Measurements from ENCODE around the gene PPM1G.

The PPM1G gene

GRCh38 chr2:27412419-27413152, 3.2 kb upstream of the PPM1G start:
- DNase-seq = no peak

DNA sequence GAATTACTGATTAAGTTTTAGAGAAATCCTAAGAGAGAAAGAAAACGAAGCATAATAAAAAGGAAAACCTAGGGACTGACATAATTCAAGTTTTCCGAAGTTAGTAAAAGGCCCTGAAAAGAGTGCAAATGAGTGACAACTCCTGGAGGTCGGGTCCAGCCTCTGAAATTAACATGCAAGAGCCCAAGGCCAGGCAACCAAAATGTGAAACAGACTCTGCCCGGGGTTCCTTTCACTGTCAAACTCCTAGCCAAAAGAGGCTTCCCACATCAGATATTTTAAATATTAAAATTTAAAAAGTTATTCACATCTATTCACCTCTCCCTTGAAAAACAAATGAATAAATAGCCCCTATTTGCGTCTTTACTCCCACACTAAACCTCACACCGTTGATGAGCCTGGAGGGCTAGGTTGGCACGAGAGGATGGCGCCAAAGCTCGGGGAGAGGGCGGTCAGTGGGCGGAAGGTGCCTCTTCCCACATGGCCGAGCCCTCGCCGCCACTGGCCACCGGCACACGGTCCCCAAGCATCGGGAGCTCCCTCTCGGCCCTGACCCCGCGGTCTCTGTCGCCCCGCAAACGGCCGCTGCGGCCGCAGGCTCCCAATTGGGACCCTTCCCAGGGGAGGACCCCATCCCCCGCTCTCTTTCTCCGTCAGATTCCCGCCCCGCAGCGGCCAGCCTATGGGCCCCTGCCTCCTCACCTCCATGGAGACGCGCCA, 630 bp downstream of the PPM1G start:
- DNase-seq = peak in 1 of 2 experiments; percentile 20

GRCh38 chr2:27407798-27408491, 1.4 kb downstream of the PPM1G start:
- no peak for DNase-seq

DNA sequence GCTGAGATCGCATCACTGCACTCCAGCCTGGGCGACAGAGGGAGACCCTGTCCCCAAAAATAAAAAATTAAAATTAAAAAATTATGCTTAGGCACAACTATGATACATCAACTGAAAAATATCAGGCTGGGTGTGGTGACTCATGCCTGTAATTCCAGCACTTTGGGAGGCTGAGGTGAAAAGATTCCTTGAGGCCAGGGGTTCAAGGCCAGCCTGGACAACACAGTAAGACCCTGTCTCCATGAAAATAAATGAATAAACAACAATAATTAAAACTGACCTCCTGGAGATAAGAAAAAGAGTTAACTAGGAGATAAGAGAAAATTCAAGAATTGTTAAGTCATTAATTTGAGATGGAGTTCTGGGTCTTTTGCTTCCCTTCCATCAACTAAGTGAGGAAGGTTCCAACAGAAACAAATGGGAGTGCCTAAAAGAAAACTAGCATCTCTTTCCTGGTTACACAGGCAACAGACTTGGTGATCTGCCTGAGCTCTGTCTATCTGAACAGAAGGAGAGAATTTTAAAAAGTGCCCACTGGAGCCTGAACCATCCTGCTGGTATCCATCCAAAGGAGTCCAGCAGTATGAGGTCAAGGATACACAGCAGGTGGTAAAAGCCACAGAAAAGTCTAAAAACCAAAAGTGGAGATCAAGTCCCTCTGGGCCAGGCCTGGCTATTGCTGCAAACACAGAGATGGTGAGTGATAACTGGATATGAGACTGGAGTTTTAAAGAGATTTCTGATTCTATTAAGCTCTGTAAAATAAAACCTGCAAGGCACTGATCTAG, 8.8 kb downstream of the PPM1G start:
- no peak for DNase-seq

- DNase-seq = no peak
Observed at GRCh38 chr2:27398962-27399361, 10.4 kb downstream of the PPM1G start.

- DNase-seq = no peak
Observed at GRCh38 chr2:27393225-27393624, 16.2 kb downstream of the PPM1G start.

- DNase-seq = no peak
Observed at GRCh38 chr2:27390822-27391679, 18.3 kb downstream of the PPM1G start.

GRCh38 chr2:27381577-27382181, 27.7 kb downstream of the PPM1G start:
- no peak for DNase-seq

DNA sequence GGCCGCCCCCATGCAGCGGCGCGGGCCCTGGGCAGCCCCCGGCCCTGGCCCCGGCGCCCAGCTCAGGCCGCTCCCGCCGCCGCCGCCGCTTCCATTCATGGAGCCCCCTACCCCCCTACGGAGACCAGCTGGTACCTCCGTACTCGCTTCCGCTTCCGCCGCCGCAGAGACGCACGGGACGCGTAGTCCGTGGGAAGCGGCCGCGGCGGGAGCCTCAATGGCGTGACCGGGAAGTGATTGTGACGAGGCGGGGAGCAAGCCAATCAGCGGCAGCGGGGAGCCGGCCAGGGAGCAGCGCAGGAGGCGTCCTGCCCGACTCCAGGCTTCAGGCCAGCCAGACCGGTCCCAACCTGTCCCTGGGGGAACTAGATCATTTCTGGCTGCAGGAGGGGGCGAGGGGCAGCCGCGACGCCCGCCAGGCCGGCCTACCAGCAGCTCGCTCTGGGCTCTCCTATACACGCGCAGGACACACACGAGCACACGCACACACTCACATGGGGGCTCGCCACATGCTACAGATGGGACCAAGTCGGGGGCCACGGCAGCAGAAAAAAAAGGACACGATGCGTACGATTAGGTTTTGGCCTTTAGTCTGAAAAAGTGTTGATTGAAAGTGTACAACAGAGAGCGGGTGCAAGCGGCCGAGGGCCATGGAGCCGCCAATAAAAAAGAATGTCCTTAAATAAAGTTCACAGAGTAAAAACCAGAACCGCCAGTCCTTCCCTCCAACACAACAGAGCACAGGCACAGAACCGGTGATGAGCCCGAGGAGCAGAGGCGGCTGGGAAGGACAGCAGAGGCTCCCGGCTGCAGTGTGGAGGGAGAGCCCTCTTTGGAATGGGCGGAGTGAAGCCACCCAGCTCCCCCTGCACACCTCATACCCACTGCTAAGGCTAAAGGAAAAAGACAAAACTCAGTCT, 28.5 kb downstream of the PPM1G start, which contains the start of gene ZNF513:
Gene ZNF513, minus strand, starts transcription at position 109 of the 920 bp plus-strand sequence. CDS start 208 bp downstream, outside the sequence.
- peak; percentile 91 to 93 for DNase-seq

DNA sequence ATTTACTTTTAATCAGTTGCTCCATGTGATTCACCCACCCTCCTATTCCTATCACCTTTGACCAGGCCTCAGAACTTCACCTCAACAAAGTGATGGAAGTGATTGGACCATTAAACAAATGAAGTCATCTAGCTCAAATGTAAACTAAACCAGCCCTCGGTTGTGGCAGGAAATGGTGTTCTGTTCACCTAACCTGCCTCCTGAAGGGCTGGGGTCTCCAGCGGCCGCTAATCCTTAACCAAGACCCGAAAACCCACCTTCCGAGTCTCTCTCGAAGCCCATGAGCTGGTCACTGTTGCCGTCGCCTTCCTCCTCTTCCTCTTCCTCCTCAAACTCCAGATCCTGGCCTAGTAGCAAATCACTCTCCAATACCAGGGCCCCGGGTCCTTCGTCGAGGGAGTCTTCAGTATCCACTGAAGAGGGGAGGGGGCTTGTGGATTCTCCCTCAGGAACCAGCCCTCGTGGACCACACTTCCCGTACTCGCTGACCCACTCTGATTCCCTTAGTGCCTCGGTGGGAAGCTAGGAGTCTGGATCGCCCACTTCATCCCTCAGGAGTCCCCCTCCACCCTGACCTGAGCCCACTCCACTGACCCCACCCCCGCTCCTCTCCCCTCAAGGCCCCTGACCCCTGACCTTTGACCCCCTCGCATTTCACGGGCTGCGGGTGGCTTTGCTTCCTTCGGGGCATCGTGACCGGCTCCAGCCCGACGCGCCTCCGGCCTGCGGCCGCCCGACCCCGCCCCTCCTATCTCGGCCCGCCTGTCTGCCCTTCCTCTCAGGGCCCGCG, 29.4 kb downstream of the PPM1G start:
- peak; percentile 60 to 69 for DNase-seq

DNA sequence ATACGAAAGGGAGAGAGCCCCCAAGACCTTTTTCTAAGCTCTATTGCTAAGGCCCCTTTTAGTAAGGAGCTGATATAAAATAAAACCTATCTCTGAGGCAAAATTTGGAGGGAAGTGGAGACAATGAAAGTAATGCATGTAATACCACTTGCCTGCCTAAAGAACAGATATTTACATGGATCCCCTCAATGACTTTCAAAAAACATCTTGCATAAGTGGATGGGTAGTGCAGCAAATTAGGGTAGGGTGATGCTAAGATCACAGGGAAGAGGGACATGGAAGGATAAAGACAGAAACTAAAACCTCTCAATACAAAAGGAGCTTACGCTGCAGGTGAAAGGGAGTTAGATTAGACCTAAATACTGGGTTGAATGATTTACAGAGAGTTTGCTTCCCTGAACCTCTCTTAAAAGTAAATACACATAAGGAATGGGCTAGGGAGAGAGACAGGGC, 30.0 kb downstream of the PPM1G start:
- no peak for DNase-seq

DNA sequence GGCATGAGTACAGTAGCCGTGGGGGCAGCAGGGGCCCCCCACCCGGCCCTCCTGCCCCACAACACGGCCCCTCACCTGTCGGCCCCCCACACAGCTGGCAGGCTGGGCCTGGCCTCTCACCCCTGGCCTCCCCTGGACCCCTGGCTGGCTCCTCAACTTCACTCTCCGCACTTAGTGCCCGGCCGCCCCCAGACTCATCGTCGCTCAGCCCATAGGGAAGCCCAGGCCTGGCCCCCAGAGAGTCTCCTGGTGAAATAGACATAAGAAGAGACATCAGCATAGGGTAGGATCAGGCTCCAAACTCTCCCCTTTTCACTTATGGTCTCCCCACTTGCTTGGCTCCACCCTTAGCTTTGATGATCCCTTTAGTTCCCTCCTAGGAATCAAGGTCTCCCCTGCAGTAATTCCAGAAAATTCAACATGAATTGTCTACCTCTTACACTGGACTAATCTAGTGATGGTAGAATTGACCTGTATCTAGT, 30.5 kb downstream of the PPM1G start:
- DNase-seq = no peak

GRCh38 chr2:27378096-27378808, 31.1 kb downstream of the PPM1G start:
- DNase-seq = no peak

DNA sequence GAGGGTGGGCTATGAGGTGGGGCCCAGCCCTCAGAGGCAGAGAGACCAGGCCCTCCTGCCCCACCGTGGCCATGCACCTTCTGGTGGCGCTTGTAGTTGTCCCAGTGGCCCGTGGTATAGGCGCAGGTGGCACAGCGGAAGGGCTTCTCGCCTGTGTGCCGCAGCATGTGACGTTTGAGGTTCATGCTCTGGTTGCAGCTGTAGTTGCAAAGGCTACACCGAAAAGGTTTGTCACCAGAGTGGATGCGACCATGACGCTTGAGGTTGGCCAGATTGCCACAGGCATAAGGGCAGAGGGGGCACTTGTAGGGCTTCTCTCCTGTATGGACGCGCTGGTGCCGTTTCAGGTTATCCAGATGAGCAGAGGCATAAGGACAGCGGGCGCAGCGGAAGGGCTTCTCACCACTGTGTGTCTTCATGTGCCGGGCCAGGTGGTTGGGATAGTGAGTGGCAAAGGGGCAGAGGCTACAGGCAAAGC, 31.7 kb downstream of the PPM1G start:
- no peak for DNase-seq

DNA sequence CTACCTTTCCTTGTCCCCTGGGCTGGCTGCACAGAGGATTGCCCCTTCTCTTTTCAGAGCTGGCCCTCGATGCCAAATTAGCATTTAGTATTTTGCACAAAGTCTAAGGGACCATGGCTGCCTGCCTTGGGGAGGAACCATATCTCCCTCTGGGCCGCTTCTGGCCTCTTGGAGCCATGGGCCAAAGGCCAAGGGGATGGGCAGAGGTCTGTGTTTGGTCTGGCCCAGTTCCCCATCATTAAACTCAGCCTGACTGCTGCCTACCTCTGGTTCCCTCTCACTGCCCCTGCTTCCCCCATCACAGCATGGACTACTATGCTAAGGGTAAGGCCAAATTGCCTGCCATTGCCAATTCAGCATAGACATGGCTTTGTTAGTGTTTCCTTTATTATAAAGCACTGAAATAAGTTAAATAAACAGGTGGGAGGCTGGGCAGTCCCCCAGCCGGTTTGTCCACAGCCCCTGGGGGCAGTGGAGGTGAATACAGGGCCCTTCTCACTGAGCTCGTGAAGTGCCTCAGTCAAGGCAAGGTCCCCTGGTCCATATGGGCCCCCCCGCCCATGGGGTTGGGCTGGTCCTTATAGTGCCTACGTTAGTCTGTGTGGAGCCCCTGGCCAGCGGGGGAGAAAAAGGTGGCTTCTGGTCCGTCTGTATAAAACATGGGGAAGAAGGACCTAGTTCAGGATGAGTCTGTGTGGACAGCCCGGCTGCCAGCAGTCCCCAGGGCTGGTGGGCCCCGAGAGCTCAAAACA, 32.3 kb downstream of the PPM1G start:
- DNase-seq = no peak

DNA sequence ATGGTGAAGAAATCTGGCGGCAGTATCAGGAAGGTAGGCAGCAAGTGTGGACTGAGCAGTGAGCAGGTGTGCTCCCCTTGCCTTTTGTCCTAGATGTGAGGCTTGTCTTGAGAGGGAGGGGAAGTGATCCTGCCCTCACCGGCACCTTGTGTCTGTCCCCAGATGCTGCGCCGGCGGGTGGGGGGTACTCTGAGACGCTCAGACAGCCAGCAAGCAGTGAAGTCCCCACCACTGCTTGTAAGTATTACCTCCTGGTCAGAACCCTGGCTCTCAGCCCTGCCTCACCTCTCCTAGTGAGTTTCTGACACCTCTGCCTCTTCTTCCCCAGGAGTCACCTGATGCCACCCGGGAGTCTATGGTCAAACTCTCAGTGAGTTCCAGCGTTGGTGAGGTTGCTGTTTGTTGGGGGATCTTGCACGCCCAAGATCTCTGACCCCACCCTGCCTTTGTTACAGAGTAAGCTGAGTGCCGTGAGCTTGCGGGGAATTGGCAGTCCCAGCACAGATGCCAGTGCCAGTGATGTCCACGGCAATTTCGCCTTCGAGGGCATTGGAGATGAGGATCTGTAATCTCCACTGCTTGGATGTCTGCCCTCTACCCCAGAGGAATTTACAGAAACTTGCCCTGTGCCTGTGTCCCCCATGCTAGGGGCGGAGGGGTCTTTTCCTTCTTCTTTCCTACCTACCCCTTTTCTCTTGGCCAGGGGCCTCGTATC, 33.1 kb downstream of the PPM1G start:
- DNase-seq = no peak
